Neural progenitor cell (in vitro differentiated cells): ENCODE data around the gene TMEM221.

ENCODE experiments used
- EZH2 ChIP-seq: fragments of 200-600 bp; sonication (generic); IDR thresholded peaks from 2 replicates; pipeline ENCODE4 v1.6.1; 2017; ENCODE audit warnings: antibody characterized with exemption, mild to moderate bottlenecking, moderate library complexity
- EZH2phosphoT487 ChIP-seq: fragments of 200-600 bp; sonication (generic); IDR thresholded peaks from 2 replicates; pipeline ENCODE4 v1.6.1; 2017; ENCODE audit warnings: antibody characterized with exemption
- TF ChIP-seq, protein P1 (sequence below): fragments of 200-600 bp; sonication (generic); IDR thresholded peaks from 2 replicates; pipeline ENCODE4 v1.5.1; 2017; ENCODE audit warnings: antibody characterized with exemption, mild to moderate bottlenecking

GRCh38 chr19:17398902-17399527, 49.5 kb downstream of the TMEM221 start:
- TF ChIP-seq, protein P1, sequence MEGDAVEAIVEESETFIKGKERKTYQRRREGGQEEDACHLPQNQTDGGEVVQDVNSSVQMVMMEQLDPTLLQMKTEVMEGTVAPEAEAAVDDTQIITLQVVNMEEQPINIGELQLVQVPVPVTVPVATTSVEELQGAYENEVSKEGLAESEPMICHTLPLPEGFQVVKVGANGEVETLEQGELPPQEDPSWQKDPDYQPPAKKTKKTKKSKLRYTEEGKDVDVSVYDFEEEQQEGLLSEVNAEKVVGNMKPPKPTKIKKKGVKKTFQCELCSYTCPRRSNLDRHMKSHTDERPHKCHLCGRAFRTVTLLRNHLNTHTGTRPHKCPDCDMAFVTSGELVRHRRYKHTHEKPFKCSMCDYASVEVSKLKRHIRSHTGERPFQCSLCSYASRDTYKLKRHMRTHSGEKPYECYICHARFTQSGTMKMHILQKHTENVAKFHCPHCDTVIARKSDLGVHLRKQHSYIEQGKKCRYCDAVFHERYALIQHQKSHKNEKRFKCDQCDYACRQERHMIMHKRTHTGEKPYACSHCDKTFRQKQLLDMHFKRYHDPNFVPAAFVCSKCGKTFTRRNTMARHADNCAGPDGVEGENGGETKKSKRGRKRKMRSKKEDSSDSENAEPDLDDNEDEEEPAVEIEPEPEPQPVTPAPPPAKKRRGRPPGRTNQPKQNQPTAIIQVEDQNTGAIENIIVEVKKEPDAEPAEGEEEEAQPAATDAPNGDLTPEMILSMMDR, result no peak
- no peak for TF ChIP-seq EZH2
- no peak for TF ChIP-seq EZH2phosphoT487
